Adrenal gland (tissue), 5 donors: ENCODE data around the gene HPSE2.

Source experiments
- POLR2A ChIP-seq, 2 donors: fragments of 450-650 bp; IDR thresholded peaks; one replicate each; pipeline ENCODE4 v1.6.1; 2017; ENCODE audit warnings: antibody characterized with exemption in 2 of 2, mild to moderate bottlenecking in 2 of 2, moderate library complexity in 1 of 2
- TF ChIP-seq, protein P1 (sequence below), 6 experiments: fragments of 450-650 bp in 4 of 6; fragments of 200-600 bp in 2 of 6; sonication (generic) in 1 of 6; IDR thresholded peaks; 1 replicate in 5 of 6; 2 replicates in 1 of 6; pipeline versions ENCODE4 v1.5.1 to v1.8.0; 2016 to 2021; ENCODE audit warnings: antibody characterized with exemption in 6 of 6, mild to moderate bottlenecking in 2 of 6, moderate library complexity in 1 of 6
- donor health status: DM: no; HTN: no; CAD: no.

DNA sequence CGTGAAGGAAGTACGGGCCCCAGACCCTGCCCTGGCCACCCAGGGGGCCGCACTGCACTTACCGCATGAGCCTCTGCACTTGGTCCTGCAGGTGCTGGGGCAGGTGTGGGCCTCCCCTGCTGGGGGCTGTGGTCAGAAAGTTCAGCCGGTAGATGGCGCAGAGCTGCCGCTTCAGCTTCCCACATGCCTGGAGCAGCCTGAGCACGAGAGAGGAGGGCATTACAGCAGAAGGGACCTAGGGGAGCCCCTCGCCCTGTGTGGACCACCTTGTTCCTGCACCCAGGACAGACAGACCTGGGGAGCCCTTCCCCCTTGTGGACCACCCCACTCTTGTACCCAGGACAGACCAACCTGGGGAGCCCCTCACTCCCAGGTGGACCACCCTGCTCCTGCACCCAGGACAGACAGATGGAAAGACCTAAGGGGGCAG lies 811.9 kb downstream of the HPSE2 start:
- no peak for TF ChIP-seq POLR2A (IDR thresholded peaks at IDR 0.05)
- TF ChIP-seq, protein P1, sequence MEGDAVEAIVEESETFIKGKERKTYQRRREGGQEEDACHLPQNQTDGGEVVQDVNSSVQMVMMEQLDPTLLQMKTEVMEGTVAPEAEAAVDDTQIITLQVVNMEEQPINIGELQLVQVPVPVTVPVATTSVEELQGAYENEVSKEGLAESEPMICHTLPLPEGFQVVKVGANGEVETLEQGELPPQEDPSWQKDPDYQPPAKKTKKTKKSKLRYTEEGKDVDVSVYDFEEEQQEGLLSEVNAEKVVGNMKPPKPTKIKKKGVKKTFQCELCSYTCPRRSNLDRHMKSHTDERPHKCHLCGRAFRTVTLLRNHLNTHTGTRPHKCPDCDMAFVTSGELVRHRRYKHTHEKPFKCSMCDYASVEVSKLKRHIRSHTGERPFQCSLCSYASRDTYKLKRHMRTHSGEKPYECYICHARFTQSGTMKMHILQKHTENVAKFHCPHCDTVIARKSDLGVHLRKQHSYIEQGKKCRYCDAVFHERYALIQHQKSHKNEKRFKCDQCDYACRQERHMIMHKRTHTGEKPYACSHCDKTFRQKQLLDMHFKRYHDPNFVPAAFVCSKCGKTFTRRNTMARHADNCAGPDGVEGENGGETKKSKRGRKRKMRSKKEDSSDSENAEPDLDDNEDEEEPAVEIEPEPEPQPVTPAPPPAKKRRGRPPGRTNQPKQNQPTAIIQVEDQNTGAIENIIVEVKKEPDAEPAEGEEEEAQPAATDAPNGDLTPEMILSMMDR (IDR thresholded peaks at IDR 0.05): no peak
